SK-N-SH (cell line): ENCODE measurements around the gene MRGPRD. TPM values are rescaled to one million over a fixed set of nuclear protein-coding genes. Genes with fewer than 3 reads are reported as not detected.

Experiments
- CTCF ChIA-PET: fragments of 300-600, 350-600 bp; formaldehyde crosslinking; extraction: SDS; loops from one replicate; lab custom pipeline; 2021; lab: Yijun Ruan, JAX
- POLR2A ChIA-PET: fragments of 350-600 bp; sonication (Branson Sonifier 250); formaldehyde crosslinking; extraction: SDS; loops from one replicate; lab custom pipeline; 2020; ENCODE audit warnings: antibody characterized with exemption, inconsistent platforms; lab: Yijun Ruan, JAX
- DNase-seq: peaks from one replicate; pipeline ENCODE4 v3.0.0; 2012
- H2AFZ ChIP-seq: fragments of 200-600 bp; sonication (generic); 2 replicates; pipeline ENCODE4 v1.8.1; 2016; ENCODE audit warnings: antibody characterized with exemption, mild to moderate bottlenecking, low read depth
- H3F3A ChIP-seq: fragments of 200-600 bp; sonication (generic); replicated peaks from 2 replicates; pipeline ENCODE3; 2016; ENCODE audit warnings: antibody characterized with exemption, mild to moderate bottlenecking; ENCODE audit not compliant: insufficient read depth
- H3K27ac ChIP-seq, 2 experiments: fragments of 200-500 bp in 1 of 2; fragments of 200-600 bp in 1 of 2; sonication (Bioruptor generic) in 1 of 2; sonication (generic), shearing (Covaris generic) in 1 of 2; 2 replicates each; pipeline versions ENCODE4 v1.5.1 to v1.6.1; 2014 to 2016; ENCODE audit warnings: low read depth in 2 of 2, inconsistent platforms in 1 of 2, low read length in 1 of 2, mild to moderate bottlenecking in 1 of 2, mixed read lengths in 1 of 2
- H3K27me3 ChIP-seq: fragments of 200-600 bp; sonication (generic), shearing (Covaris generic); 2 replicates; pipeline ENCODE4 v1.6.1; 2016; ENCODE audit warnings: mixed run types; ENCODE audit not compliant: insufficient read depth
- H3K36me3 ChIP-seq, 2 experiments: fragments of 200-500 bp in 1 of 2; fragments of 200-600 bp in 1 of 2; sonication (Bioruptor generic) in 1 of 2; sonication (generic) in 1 of 2; replicated peaks in 1 of 2; 2 replicates each; pipeline versions ENCODE3 to v1.5.1; 2014 to 2016; ENCODE audit warnings: low read length in 1 of 2, mild to moderate bottlenecking in 1 of 2; ENCODE audit not compliant: insufficient read depth in 2 of 2, control insufficient read depth in 1 of 2
- H3K4me1 ChIP-seq, 2 experiments: fragments of 200-500 bp in 1 of 2; fragments of 200-600 bp in 1 of 2; sonication (Bioruptor generic) in 1 of 2; sonication (generic), shearing (Covaris generic) in 1 of 2; 2 replicates each; pipeline versions ENCODE4 v1.5.1 to v1.6.1; 2014 to 2016; ENCODE audit warnings: low read depth in 1 of 2, low read length in 1 of 2, mixed run types in 1 of 2; ENCODE audit not compliant: insufficient read depth in 2 of 2, control insufficient read depth in 1 of 2
- H3K4me2 ChIP-seq: fragments of 200-600 bp; sonication (generic), shearing (Covaris generic); 2 replicates; pipeline ENCODE4 v1.6.1; 2017; ENCODE audit warnings: mixed run types
- H3K4me3 ChIP-seq, 2 experiments: fragments of 200-500 bp in 1 of 2; fragments of 200-600 bp in 1 of 2; sonication (Bioruptor generic) in 1 of 2; sonication (generic), shearing (Covaris generic) in 1 of 2; 2 replicates each; pipeline versions ENCODE4 v1.5.1 to v1.8.1; 2014 to 2016; ENCODE audit warnings: low read depth in 2 of 2, inconsistent platforms in 1 of 2, low read length in 1 of 2, mild to moderate bottlenecking in 1 of 2, mixed read lengths in 1 of 2, moderate library complexity in 1 of 2
- H3K79me2 ChIP-seq: fragments of 200-600 bp; sonication (generic); 2 replicates; pipeline ENCODE4 v1.8.1; 2017; ENCODE audit warnings: mild to moderate bottlenecking; ENCODE audit not compliant: insufficient read depth
- H3K9ac ChIP-seq: fragments of 200-600 bp; sonication (generic); 2 replicates; pipeline ENCODE4 v1.6.1; 2017; ENCODE audit warnings: mixed run types
- H3K9me2 ChIP-seq: fragments of 200-600 bp; sonication (generic); 2 replicates; pipeline ENCODE4 v1.6.1; 2017; ENCODE audit warnings: mixed run types
- H3K9me3 ChIP-seq: fragments of 200-600 bp; sonication (generic); 2 replicates; pipeline ENCODE4 v1.6.1; 2017; ENCODE audit warnings: mixed run types, mild to moderate bottlenecking, moderate library complexity
- H4K20me1 ChIP-seq: fragments of 200-600 bp; sonication (generic); 2 replicates; pipeline ENCODE4 v1.6.1; 2017; ENCODE audit warnings: mild to moderate bottlenecking, mixed run types; ENCODE audit not compliant: insufficient read depth
- CHD2 ChIP-seq: fragments of 150-350 bp; IDR thresholded peaks from 2 replicates; pipeline ENCODE4 v1.6.1; 2018; ENCODE audit warnings: low read length; ENCODE audit not compliant: partially characterized antibody
- EP300 ChIP-seq, 2 experiments: IDR thresholded peaks; 2 replicates each; pipeline versions ENCODE4 v1.4.0 to v1.6.1; 2012; ENCODE audit warnings: borderline replicate concordance in 1 of 2, low read depth in 1 of 2, low read length in 1 of 2
- EZH2phosphoT487 ChIP-seq: fragments of 200-600 bp; sonication (generic); IDR thresholded peaks from 2 replicates; pipeline ENCODE4 v1.6.1; 2017; ENCODE audit warnings: low read depth, mixed run types, mild to moderate bottlenecking, antibody characterized with exemption, moderate library complexity, borderline replicate concordance
- FOSL2 ChIP-seq: IDR thresholded peaks from 2 replicates; pipeline ENCODE4 v1.4.0; 2012; ENCODE audit warnings: low read depth, mild to moderate bottlenecking, moderate library complexity, borderline replicate concordance
- FOXJ3 ChIP-seq: sonication (generic); formaldehyde crosslinking; IDR thresholded peaks from 2 replicates; pipeline ENCODE4 v1.5.1; 2020; ENCODE audit warnings: mild to moderate bottlenecking, missing genetic modification reagents
- FOXM1 ChIP-seq: IDR thresholded peaks from 2 replicates; pipeline ENCODE4 v1.4.0; 2012; ENCODE audit warnings: low read depth, mild to moderate bottlenecking
- GABPA ChIP-seq: IDR thresholded peaks from 2 replicates; pipeline ENCODE4 v1.4.0; 2012; ENCODE audit warnings: low read depth, mild to moderate bottlenecking
- GATA2 ChIP-seq: sonication (generic); formaldehyde crosslinking; IDR thresholded peaks from 2 replicates; pipeline ENCODE4 v1.5.0; 2020; ENCODE audit warnings: mild to moderate bottlenecking, missing genetic modification reagents
- IRF3 ChIP-seq: fragments of 150-350 bp; IDR thresholded peaks from 2 replicates; pipeline ENCODE4 v1.6.1; 2016; ENCODE audit warnings: mild to moderate bottlenecking, low read depth, low read length
- JUND ChIP-seq: IDR thresholded peaks from 2 replicates; pipeline ENCODE4 v1.4.0; 2012
- NFIC ChIP-seq: IDR thresholded peaks from 2 replicates; pipeline ENCODE4 v1.4.0; 2012; ENCODE audit warnings: borderline replicate concordance
- NRF1 ChIP-seq: IDR thresholded peaks from 2 replicates; pipeline ENCODE4 v1.6.1; 2012; ENCODE audit warnings: low read depth, mild to moderate bottlenecking, low read length
- POLR2AphosphoS5 ChIP-seq: IDR thresholded peaks from 2 replicates; pipeline ENCODE4 v1.6.1; 2012; ENCODE audit warnings: low read depth, low read length
- RCOR1 ChIP-seq: fragments of 150-350 bp; IDR thresholded peaks from 2 replicates; pipeline ENCODE4 v1.6.1; 2017; ENCODE audit warnings: antibody characterized with exemption, low read length
- REST ChIP-seq: IDR thresholded peaks from 2 replicates; pipeline ENCODE4 v1.6.1; 2012; ENCODE audit warnings: mild to moderate bottlenecking, low read depth, low read length, moderate library complexity
- RFX5 ChIP-seq: IDR thresholded peaks from 2 replicates; pipeline ENCODE4 v1.6.1; 2012; ENCODE audit warnings: mild to moderate bottlenecking, improper control_type of control experiment, low read length
- TAF1 ChIP-seq: IDR thresholded peaks from 2 replicates; pipeline ENCODE4 v1.6.1; 2012; ENCODE audit warnings: low read depth, mild to moderate bottlenecking, low read length, moderate library complexity, borderline replicate concordance
- TCF12 ChIP-seq: IDR thresholded peaks from 2 replicates; pipeline ENCODE4 v1.4.0; 2012
- TEAD4 ChIP-seq: IDR thresholded peaks from 2 replicates; pipeline ENCODE4 v1.4.0; 2012; ENCODE audit warnings: mild to moderate bottlenecking, borderline replicate concordance; ENCODE audit not compliant: insufficient read depth
- WGBS: methylation state at CpG from one replicate; pipeline ENCODE4 v1.1.6; 2017; ENCODE audit warnings: low lambda C conversion rate; 5-methylcytosine and 5-hydroxymethylcytosine counted together
- polyA plus RNA-seq, 3 experiments: library from polyadenylated mRNA; depleted of rRNA; stranded (reverse); fragments of >200 nt; gene quantifications; 2 replicates each; pipeline ENCODE4 v1.2.3, GENCODE V29; 2012
- TF ChIP-seq, protein P1 (sequence below): IDR thresholded peaks from 2 replicates; pipeline ENCODE4 v1.4.0; 2012; ENCODE audit warnings: low read depth, borderline replicate concordance
- TF ChIP-seq, protein P2 (sequence below): IDR thresholded peaks from 2 replicates; pipeline ENCODE4 v1.4.0; 2012; ENCODE audit warnings: low read depth

MRGPRD gene
- polyA plus RNA-seq, 1 of the 3 experiments (the other 2 are of a cell fraction) = not detected

DNA sequence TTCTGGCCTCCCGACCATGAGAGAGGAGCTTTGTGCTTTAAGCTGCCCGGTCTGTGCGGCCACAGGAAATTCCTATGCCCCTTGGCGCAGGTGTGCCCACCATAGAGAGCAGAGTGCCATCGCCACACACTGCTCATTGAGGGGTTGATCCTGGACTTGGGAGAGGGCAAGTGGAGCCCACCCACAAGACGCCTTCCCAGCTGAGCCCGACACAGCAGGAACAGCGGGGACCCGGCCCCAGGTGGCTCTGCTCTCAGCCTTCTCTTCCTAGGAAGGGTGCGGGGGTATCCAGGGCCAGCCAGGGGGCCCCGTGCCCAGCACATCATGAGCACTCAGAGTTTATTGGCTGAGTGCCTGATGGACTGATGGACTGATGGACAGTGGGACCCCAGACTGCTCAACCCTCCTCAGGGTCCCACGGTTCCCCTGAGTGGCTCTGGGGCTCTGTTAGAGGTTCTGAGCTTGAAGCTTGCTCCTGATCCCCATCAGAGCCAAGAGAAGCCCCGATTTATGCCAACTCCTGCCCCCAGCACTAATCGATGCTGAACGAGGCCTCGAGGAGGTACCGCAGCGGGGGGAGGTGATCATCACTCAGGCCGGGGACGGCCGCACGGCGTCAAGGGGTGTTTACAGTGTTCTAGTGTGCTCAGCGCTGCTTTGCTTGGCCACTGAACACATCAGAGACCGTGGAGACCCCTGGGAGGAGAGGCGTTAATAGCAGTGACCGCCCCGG is 13.5 kb upstream of the MRGPRD start:
- WGBS = 79% methylated on average over 20 of the region's 28 CpGs
- H3K79me2 ChIP-seq = no peaks in the 10 kb centered on the region
- H4K20me1 ChIP-seq = no peaks in the 10 kb centered on the region
- no peaks in the 10 kb centered on the region for H3K9me2 ChIP-seq
- H3K4me2 ChIP-seq = no peak overlapping the region
- H3K36me3 ChIP-seq = no peaks in the 10 kb centered on the region
- TF ChIP-seq EP300 (IDR thresholded peaks at IDR 0.05; ENCODE audit: borderline replicate concordance in 1 of 2, low read depth in 1 of 2, low read length in 1 of 2) (no peak), NRF1 (no peak), FOXJ3 (CRISPR knock-in tag) (no peak), GABPA (no peak), NFIC (no peak), JUND (no peak), TEAD4 (no peak), GATA2 (CRISPR knock-in tag) (no peak), EZH2phosphoT487 (no peak)
- TF ChIP-seq, protein P1, sequence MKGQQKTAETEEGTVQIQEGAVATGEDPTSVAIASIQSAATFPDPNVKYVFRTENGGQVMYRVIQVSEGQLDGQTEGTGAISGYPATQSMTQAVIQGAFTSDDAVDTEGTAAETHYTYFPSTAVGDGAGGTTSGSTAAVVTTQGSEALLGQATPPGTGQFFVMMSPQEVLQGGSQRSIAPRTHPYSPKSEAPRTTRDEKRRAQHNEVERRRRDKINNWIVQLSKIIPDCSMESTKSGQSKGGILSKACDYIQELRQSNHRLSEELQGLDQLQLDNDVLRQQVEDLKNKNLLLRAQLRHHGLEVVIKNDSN = no peak
- no peak overlapping the region for H3K27ac ChIP-seq
- H2AFZ ChIP-seq = no peak overlapping the region
- ChIA-PET CTCF (no interaction called here), POLR2A (no interaction called here)
- no peak for DNase-seq
- no peaks in the 10 kb centered on the region for H3K27me3 ChIP-seq
- H3F3A ChIP-seq = no peaks in the 10 kb centered on the region
- H3K9me3 ChIP-seq = no peaks in the 10 kb centered on the region
- H3K4me3 ChIP-seq = no peak overlapping the region
- no peak overlapping the region for H3K9ac ChIP-seq
- H3K4me1 ChIP-seq = peaks cover 5 to 26% of the 10 kb centered on the region in 2 experiments

DNA sequence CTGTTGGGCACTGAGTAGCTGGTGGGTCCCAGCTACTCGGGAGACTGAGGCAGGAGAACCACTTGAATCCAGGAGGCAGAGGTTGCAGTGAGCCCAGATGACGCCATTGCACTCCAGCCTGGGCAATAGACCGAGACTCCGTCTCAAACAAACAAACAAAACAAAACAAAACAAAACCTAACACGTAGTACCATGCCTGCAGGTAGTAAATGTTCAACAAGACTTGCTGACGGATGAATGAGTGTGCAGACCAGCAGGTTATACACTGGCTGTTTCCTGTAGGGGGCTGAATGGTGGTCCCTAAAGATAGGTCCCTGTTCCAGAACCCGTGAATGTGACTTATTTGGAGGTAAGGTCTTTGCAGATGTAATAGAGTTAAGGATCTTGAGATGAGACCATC is 12.8 kb upstream of the MRGPRD start:
- no peak overlapping the region for H3K4me3 ChIP-seq
- H3K9me2 ChIP-seq = no peaks in the 10 kb centered on the region
- H3K27ac ChIP-seq = no peak overlapping the region
- no peaks in the 10 kb centered on the region for H3K27me3 ChIP-seq
- no peak overlapping the region for H3K9ac ChIP-seq
- CTCF ChIA-PET = interaction anchor here (3.3 kb wide), 1 partner anchor 7 kb away, joined by 13 read pairs; no protein-coding TSS in a partner anchor
- no peaks in the 10 kb centered on the region for H3K36me3 ChIP-seq
- POLR2A ChIA-PET = no interaction called here
- no peak overlapping the region for H2AFZ ChIP-seq
- no peaks in the 10 kb centered on the region for H3K79me2 ChIP-seq
- no peaks in the 10 kb centered on the region for H3F3A ChIP-seq
- H3K4me1 ChIP-seq = peaks cover 3 to 18% of the 10 kb centered on the region in 2 experiments; a peak in 3 of 4 replicates
- H3K9me3 ChIP-seq = no peaks in the 10 kb centered on the region
- H3K4me2 ChIP-seq = no peak overlapping the region
- WGBS = 48% methylated on average over 7 of the region's 7 CpGs
- H4K20me1 ChIP-seq = no peaks in the 10 kb centered on the region
- DNase-seq = no peak
- TF ChIP-seq TAF1 = no peak
- no peak for TF ChIP-seq GATA2 (CRISPR knock-in tag)
- TF ChIP-seq TEAD4 = no peak
- TF ChIP-seq CHD2 = no peak
- no peak for TF ChIP-seq NFIC
- no peak for TF ChIP-seq RCOR1
- TF ChIP-seq TCF12 = no peak
- no peak for TF ChIP-seq FOXM1
- TF ChIP-seq, protein P1 = no peak
- TF ChIP-seq EP300 (IDR thresholded peaks at IDR 0.05; ENCODE audit: borderline replicate concordance in 1 of 2, low read depth in 1 of 2, low read length in 1 of 2) = no peak
- no peak for TF ChIP-seq IRF3
- no peak for TF ChIP-seq FOXJ3 (CRISPR knock-in tag)
- TF ChIP-seq RFX5 = no peak
- no peak for TF ChIP-seq FOSL2
- no peak for TF ChIP-seq POLR2AphosphoS5
- TF ChIP-seq, protein P2, sequence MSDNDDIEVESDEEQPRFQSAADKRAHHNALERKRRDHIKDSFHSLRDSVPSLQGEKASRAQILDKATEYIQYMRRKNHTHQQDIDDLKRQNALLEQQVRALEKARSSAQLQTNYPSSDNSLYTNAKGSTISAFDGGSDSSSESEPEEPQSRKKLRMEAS = no peak
- no peak for TF ChIP-seq REST
